ENCODE data around the gene ELAVL2.

The ELAVL2 gene

GRCh38 chr9:23812673-23813072 is 13.4 kb downstream of the ELAVL2 start:
- H3K4me3 ChIP-seq (ENCODE audit: low read depth, low read length), result no peak overlapping the region
- ChIA-PET CTCF (no interaction called here), POLR2A (no interaction called here)
- DNase-seq (ENCODE audit: low read depth, low spot score), result no peak
- TF ChIP-seq, protein P1, sequence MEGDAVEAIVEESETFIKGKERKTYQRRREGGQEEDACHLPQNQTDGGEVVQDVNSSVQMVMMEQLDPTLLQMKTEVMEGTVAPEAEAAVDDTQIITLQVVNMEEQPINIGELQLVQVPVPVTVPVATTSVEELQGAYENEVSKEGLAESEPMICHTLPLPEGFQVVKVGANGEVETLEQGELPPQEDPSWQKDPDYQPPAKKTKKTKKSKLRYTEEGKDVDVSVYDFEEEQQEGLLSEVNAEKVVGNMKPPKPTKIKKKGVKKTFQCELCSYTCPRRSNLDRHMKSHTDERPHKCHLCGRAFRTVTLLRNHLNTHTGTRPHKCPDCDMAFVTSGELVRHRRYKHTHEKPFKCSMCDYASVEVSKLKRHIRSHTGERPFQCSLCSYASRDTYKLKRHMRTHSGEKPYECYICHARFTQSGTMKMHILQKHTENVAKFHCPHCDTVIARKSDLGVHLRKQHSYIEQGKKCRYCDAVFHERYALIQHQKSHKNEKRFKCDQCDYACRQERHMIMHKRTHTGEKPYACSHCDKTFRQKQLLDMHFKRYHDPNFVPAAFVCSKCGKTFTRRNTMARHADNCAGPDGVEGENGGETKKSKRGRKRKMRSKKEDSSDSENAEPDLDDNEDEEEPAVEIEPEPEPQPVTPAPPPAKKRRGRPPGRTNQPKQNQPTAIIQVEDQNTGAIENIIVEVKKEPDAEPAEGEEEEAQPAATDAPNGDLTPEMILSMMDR (IDR thresholded peaks at IDR 0.05; ENCODE audit: insufficient read depth, low read length, missing control alignments), result no peak

DNA sequence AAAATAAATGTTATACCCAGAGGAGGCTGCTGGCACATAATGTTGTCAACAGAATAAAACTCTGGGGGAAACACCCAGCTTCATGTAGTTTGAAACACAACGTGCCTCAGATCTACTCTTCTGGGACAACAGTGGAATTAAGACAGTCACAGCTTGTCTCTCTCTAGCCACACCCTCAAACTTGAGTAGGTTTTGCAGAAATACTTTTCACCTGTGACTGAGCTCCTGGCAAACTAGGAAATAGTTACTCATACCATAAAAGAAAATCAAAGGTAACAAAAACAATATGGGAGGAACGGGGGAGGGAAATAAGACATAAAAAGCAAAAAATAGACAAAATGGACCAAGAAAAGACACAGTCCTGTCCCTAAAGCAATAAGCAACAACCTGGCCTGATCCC is 14.4 kb downstream of the ELAVL2 start:
- TF ChIP-seq, protein P1 (IDR thresholded peaks at IDR 0.05; ENCODE audit: insufficient read depth, low read length, missing control alignments), result no peak
- ChIA-PET CTCF (no interaction called here), POLR2A (no interaction called here)
- no peak overlapping the region for H3K4me3 ChIP-seq (ENCODE audit: low read depth, low read length)
- no peak for DNase-seq (ENCODE audit: low read depth, low spot score)

GRCh38 chr9:23803216-23803615 is 22.8 kb downstream of the ELAVL2 start:
- CTCF ChIA-PET, result no interaction called here
- TF ChIP-seq, protein P1 (IDR thresholded peaks at IDR 0.05; ENCODE audit: insufficient read depth, low read length, missing control alignments), result no peak
- H3K4me3 ChIP-seq (ENCODE audit: low read depth, low read length), result no peak overlapping the region
- no peak for DNase-seq (ENCODE audit: low read depth, low spot score)
- POLR2A ChIA-PET, result no interaction called here

DNA sequence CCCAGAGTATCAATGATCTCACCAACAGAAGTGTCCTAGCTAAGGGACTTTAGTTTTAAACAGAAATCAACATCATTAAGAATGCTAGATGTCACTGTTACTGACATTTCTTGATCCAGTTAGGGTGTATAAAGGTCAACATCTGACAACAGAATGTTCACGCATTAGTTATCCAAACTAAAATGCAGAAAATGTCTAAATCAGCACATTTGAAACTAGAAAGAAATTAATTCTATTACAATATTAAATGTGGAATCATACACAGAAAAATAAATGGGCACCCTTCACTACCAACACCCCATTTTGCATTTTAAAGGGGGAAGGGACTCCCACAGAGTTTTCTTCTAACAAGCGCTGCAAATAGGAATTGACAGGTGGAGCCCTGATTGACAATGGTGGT is 24.5 kb downstream of the ELAVL2 start:
- TF ChIP-seq, protein P1 (IDR thresholded peaks at IDR 0.05; ENCODE audit: insufficient read depth, low read length, missing control alignments), result no peak
- DNase-seq (ENCODE audit: low read depth, low spot score), result no peak
- ChIA-PET CTCF (no interaction called here), POLR2A (no interaction called here)
- no peak overlapping the region for H3K4me3 ChIP-seq (ENCODE audit: low read depth, low read length)

GRCh38 chr9:23799521-23799920 is 26.5 kb downstream of the ELAVL2 start:
- TF ChIP-seq, protein P1 (IDR thresholded peaks at IDR 0.05; ENCODE audit: insufficient read depth, low read length, missing control alignments), result no peak
- H3K4me3 ChIP-seq (ENCODE audit: low read depth, low read length), result no peak overlapping the region
- ChIA-PET CTCF (no interaction called here), POLR2A (no interaction called here)
- DNase-seq (ENCODE audit: low read depth, low spot score), result no peak

- DNase-seq (ENCODE audit: low read depth, low spot score), result no peak
- TF ChIP-seq, protein P1 (IDR thresholded peaks at IDR 0.05; ENCODE audit: insufficient read depth, low read length, missing control alignments), result no peak
- H3K4me3 ChIP-seq (ENCODE audit: low read depth, low read length), result no peak overlapping the region
- ChIA-PET CTCF (no interaction called here), POLR2A (interaction anchor here (0.7 to 1.2 kb wide), 2 partner anchors 11 to 623 kb away, joined by 3 read pairs; no protein-coding TSS in a partner anchor)
These were observed 27.7 kb downstream of the ELAVL2 start for GRCh38 chr9:23798325-23798724.

All from AG04449 (cell line).